ENCODE results near the gene FANCI. TPM values are rescaled to one million over a fixed set of nuclear protein-coding genes. Genes with fewer than 3 reads are reported as not detected.

Gene FANCI
- total and polyA plus RNA-seq, 8 donors = 19.8 to 56.3 (median 34.2) TPM

- no peak for ATAC-seq
- intact Hi-C loops (cut with DNase I) = no loop called here
These were observed 94.3 kb downstream of the FANCI start for GRCh38 chr15:89338036-89338435.

GRCh38 chr15:89340573-89340972, 96.8 kb downstream of the FANCI start:
- Histone ChIP-seq H3K9me3 (no peaks in the 10 kb centered on the region), H3K27ac (no peak overlapping the region), H3K27me3 (peaks cover 0 to 4% of the 10 kb centered on the region in 2 donors), H3K4me1 (peaks cover 0 to 5% of the 10 kb centered on the region in 2 donors), H3K36me3 (no peaks in the 10 kb centered on the region), H3K4me3 (no peak overlapping the region)
- ATAC-seq (no peak), DNase-seq (no peak)
- intact Hi-C loops (cut with DNase I) = no loop called here
- no peak for TF ChIP-seq CTCF (IDR thresholded peaks at IDR 0.05)

More at GRCh38 chr15:89338036-89338435, 94.3 kb downstream of the FANCI start:
- no peaks in the 10 kb centered on the region for H3K9me3 ChIP-seq
- no peak for DNase-seq
- peaks cover 11 to 18% of the 10 kb centered on the region in 2 donors for H3K4me1 ChIP-seq
- peaks cover 0 to 6% of the 10 kb centered on the region in 2 donors for H3K27me3 ChIP-seq
- no peak overlapping the region for H3K4me3 ChIP-seq
- peaks cover 0 to 5% of the 10 kb centered on the region in 2 donors for H3K36me3 ChIP-seq
- H3K27ac ChIP-seq = no peak overlapping the region
- no peak for TF ChIP-seq CTCF (IDR thresholded peaks at IDR 0.05)

GRCh38 chr15:89341316-89342005, 97.7 kb downstream of the FANCI start:
- H3K9me3 ChIP-seq = no peaks in the 10 kb centered on the region
- ATAC-seq (peak; percentile 90), DNase-seq (peak in 1 of 4 donors; percentile 78)
- no peaks in the 10 kb centered on the region for H3K36me3 ChIP-seq
- no peak overlapping the region for H3K27ac ChIP-seq
- TF ChIP-seq CTCF (IDR thresholded peaks at IDR 0.05) = no peak
- intact Hi-C loops (cut with DNase I) = no loop called here
- H3K4me1 ChIP-seq = no peaks in the 10 kb centered on the region
- H3K4me3 ChIP-seq = no peak overlapping the region
- peaks cover 0 to 12% of the 10 kb centered on the region in 2 donors for H3K27me3 ChIP-seq

GRCh38 chr15:89342840-89343239, 99.1 kb downstream of the FANCI start:
- Histone ChIP-seq H3K4me3 (no peak overlapping the region), H3K36me3 (no peaks in the 10 kb centered on the region), H3K4me1 (no peaks in the 10 kb centered on the region), H3K27me3 (peaks cover 0 to 26% of the 10 kb centered on the region in 2 donors), H3K9me3 (no peaks in the 10 kb centered on the region), H3K27ac (no peak overlapping the region)
- no peak for ATAC-seq
- no peak for TF ChIP-seq CTCF (IDR thresholded peaks at IDR 0.05)
- intact Hi-C loops (cut with DNase I) = no loop called here
- no peak for DNase-seq

GRCh38 chr15:89345248-89345647, 101.5 kb downstream of the FANCI start:
- Histone ChIP-seq H3K27ac (no peak overlapping the region), H3K9me3 (no peaks in the 10 kb centered on the region), H3K27me3 (peaks cover 0 to 27% of the 10 kb centered on the region in 2 donors), H3K4me1 (no peaks in the 10 kb centered on the region), H3K36me3 (no peaks in the 10 kb centered on the region), H3K4me3 (no peak overlapping the region)
- intact Hi-C loops (cut with DNase I) = no loop called here
- no peak for ATAC-seq
- no peak for DNase-seq
- TF ChIP-seq CTCF (IDR thresholded peaks at IDR 0.05) = no peak

All from left lung (tissue), 10 donors.